ENCODE results near the gene ANKRD13D.
"Not testable (repeated sequence)": the region's sequence is repeated elsewhere in the genome, so short reads cannot be mapped to it uniquely, and the experiment has no call there.

Gene ANKRD13D

GRCh38 chr11:67251841-67252240 is 37.3 kb upstream of the ANKRD13D start:
- no peaks in the 10 kb centered on the region for H3K9me3 ChIP-seq (ENCODE audit: control insufficient read depth, low read length)
- H3K27me3 ChIP-seq (replicated peaks; ENCODE audit: control insufficient read depth, insufficient read depth, low read length, poor library complexity, severe bottlenecking): no peaks in the 10 kb centered on the region
- no peak overlapping the region for H3K27ac ChIP-seq (ENCODE audit: insufficient read depth, low read length, poor library complexity, severe bottlenecking)
- DNase-seq: no peak
- H3K36me3 ChIP-seq (ENCODE audit: control insufficient read depth, insufficient read depth, low read length): peaks cover 99% of the 10 kb centered on the region
- H3K4me1 ChIP-seq (ENCODE audit: control insufficient read depth, insufficient read depth, low read length, poor library complexity, severe bottlenecking): peaks cover 8% of the 10 kb centered on the region
- H3K4me3 ChIP-seq (ENCODE audit: insufficient read depth, low read depth, low read length, poor library complexity, severe bottlenecking): no peak overlapping the region

- DNase-seq: no peak
- Histone ChIP-seq H3K4me3 (ENCODE audit: insufficient read depth, low read depth, low read length, poor library complexity, severe bottlenecking) (no peak overlapping the region), H3K27me3 (replicated peaks; ENCODE audit: control insufficient read depth, insufficient read depth, low read length, poor library complexity, severe bottlenecking) (no peaks in the 10 kb centered on the region), H3K36me3 (ENCODE audit: control insufficient read depth, insufficient read depth, low read length) (peaks cover 94% of the 10 kb centered on the region), H3K27ac (ENCODE audit: insufficient read depth, low read length, poor library complexity, severe bottlenecking) (no peak overlapping the region), H3K4me1 (ENCODE audit: control insufficient read depth, insufficient read depth, low read length, poor library complexity, severe bottlenecking) (peaks cover 8% of the 10 kb centered on the region), H3K9me3 (ENCODE audit: control insufficient read depth, low read length) (no peaks in the 10 kb centered on the region)
Observed at GRCh38 chr11:67252831-67253239, 36.3 kb upstream of the ANKRD13D start.

GRCh38 chr11:67253872-67254624 is 35.1 kb upstream of the ANKRD13D start:
- no peak for DNase-seq
- H3K9me3 ChIP-seq (ENCODE audit: control insufficient read depth, low read length): no peaks in the 10 kb centered on the region
- H3K4me1 ChIP-seq (ENCODE audit: control insufficient read depth, insufficient read depth, low read length, poor library complexity, severe bottlenecking): peaks cover 8% of the 10 kb centered on the region
- no peak overlapping the region for H3K27ac ChIP-seq (ENCODE audit: insufficient read depth, low read length, poor library complexity, severe bottlenecking)
- no peaks in the 10 kb centered on the region for H3K27me3 ChIP-seq (replicated peaks; ENCODE audit: control insufficient read depth, insufficient read depth, low read length, poor library complexity, severe bottlenecking)
- H3K36me3 ChIP-seq (ENCODE audit: control insufficient read depth, insufficient read depth, low read length): peaks cover 82% of the 10 kb centered on the region
- H3K4me3 ChIP-seq (ENCODE audit: insufficient read depth, low read depth, low read length, poor library complexity, severe bottlenecking): no peak overlapping the region

- Histone ChIP-seq H3K27ac (ENCODE audit: insufficient read depth, low read length, poor library complexity, severe bottlenecking) (no peak overlapping the region), H3K9me3 (ENCODE audit: control insufficient read depth, low read length) (no peaks in the 10 kb centered on the region), H3K27me3 (replicated peaks; ENCODE audit: control insufficient read depth, insufficient read depth, low read length, poor library complexity, severe bottlenecking) (no peaks in the 10 kb centered on the region), H3K36me3 (ENCODE audit: control insufficient read depth, insufficient read depth, low read length) (peaks cover 75% of the 10 kb centered on the region), H3K4me3 (ENCODE audit: insufficient read depth, low read depth, low read length, poor library complexity, severe bottlenecking) (no peak overlapping the region), H3K4me1 (ENCODE audit: control insufficient read depth, insufficient read depth, low read length, poor library complexity, severe bottlenecking) (peaks cover 8% of the 10 kb centered on the region)
- no peak for DNase-seq
Observed at GRCh38 chr11:67254798-67255197, 34.3 kb upstream of the ANKRD13D start.

GRCh38 chr11:67255353-67255752 is 33.8 kb upstream of the ANKRD13D start:
- H3K27ac ChIP-seq (ENCODE audit: insufficient read depth, low read length, poor library complexity, severe bottlenecking): no peak overlapping the region
- no peaks in the 10 kb centered on the region for H3K9me3 ChIP-seq (ENCODE audit: control insufficient read depth, low read length)
- H3K4me1 ChIP-seq (ENCODE audit: control insufficient read depth, insufficient read depth, low read length, poor library complexity, severe bottlenecking): peaks cover 8% of the 10 kb centered on the region
- H3K4me3 ChIP-seq (ENCODE audit: insufficient read depth, low read depth, low read length, poor library complexity, severe bottlenecking): no peak overlapping the region
- no peaks in the 10 kb centered on the region for H3K27me3 ChIP-seq (replicated peaks; ENCODE audit: control insufficient read depth, insufficient read depth, low read length, poor library complexity, severe bottlenecking)
- H3K36me3 ChIP-seq (ENCODE audit: control insufficient read depth, insufficient read depth, low read length): peaks cover 69% of the 10 kb centered on the region
- no peak for DNase-seq

GRCh38 chr11:67255864-67256263 is 33.2 kb upstream of the ANKRD13D start:
- no peak for DNase-seq
- no peaks in the 10 kb centered on the region for H3K9me3 ChIP-seq (ENCODE audit: control insufficient read depth, low read length)
- H3K36me3 ChIP-seq (ENCODE audit: control insufficient read depth, insufficient read depth, low read length): peaks cover 64% of the 10 kb centered on the region
- H3K27ac ChIP-seq (ENCODE audit: insufficient read depth, low read length, poor library complexity, severe bottlenecking): no peak overlapping the region
- peaks cover 8% of the 10 kb centered on the region for H3K4me1 ChIP-seq (ENCODE audit: control insufficient read depth, insufficient read depth, low read length, poor library complexity, severe bottlenecking)
- H3K4me3 ChIP-seq (ENCODE audit: insufficient read depth, low read depth, low read length, poor library complexity, severe bottlenecking): no peak overlapping the region
- H3K27me3 ChIP-seq (replicated peaks; ENCODE audit: control insufficient read depth, insufficient read depth, low read length, poor library complexity, severe bottlenecking): no peaks in the 10 kb centered on the region

DNA sequence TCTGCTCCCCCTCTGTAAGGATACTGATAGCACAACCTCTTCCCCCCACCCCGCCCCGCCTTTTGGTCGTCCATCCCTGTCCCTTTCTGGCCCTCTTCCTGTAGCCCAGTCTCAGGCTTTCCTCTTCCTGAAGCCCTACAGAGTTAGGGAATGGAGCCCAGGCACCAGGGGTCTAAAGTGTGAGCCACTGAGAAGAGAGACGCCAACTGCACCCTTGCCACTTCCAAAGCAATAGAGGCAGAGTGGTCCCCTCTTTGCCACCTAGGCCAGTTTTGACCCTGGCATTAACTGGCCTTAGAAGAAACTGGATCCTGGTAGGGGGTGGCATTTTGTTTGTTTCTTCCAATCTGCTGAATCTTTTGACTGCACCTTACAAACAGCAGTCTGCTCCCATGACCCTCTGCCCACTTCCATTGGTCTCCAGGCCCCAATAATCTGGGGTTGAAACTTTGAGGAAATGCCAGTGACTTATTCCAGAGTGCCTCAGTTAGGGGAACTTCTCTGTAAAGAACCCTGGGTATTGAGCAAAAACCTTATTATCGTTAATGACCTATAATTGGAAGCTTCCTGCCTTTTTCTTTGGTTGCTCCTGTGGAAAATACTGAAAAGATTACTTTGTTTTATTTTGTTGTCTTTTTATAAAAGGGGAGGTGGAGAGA is 32.5 kb upstream of the ANKRD13D start:
- Histone ChIP-seq H3K36me3 (ENCODE audit: control insufficient read depth, insufficient read depth, low read length) (peaks cover 57% of the 10 kb centered on the region), H3K27me3 (replicated peaks; ENCODE audit: control insufficient read depth, insufficient read depth, low read length, poor library complexity, severe bottlenecking) (no peaks in the 10 kb centered on the region), H3K9me3 (ENCODE audit: control insufficient read depth, low read length) (no peaks in the 10 kb centered on the region), H3K27ac (ENCODE audit: insufficient read depth, low read length, poor library complexity, severe bottlenecking) (no peak overlapping the region), H3K4me3 (ENCODE audit: insufficient read depth, low read depth, low read length, poor library complexity, severe bottlenecking) (no peak overlapping the region), H3K4me1 (ENCODE audit: control insufficient read depth, insufficient read depth, low read length, poor library complexity, severe bottlenecking) (peaks cover 13% of the 10 kb centered on the region)
- no peak for DNase-seq

GRCh38 chr11:67260406-67260805 is 28.7 kb upstream of the ANKRD13D start:
- no peak for DNase-seq
- Histone ChIP-seq H3K27ac (ENCODE audit: insufficient read depth, low read length, poor library complexity, severe bottlenecking) (no peak overlapping the region), H3K4me3 (ENCODE audit: insufficient read depth, low read depth, low read length, poor library complexity, severe bottlenecking) (no peak overlapping the region), H3K4me1 (ENCODE audit: control insufficient read depth, insufficient read depth, low read length, poor library complexity, severe bottlenecking) (peaks cover 20% of the 10 kb centered on the region), H3K27me3 (replicated peaks; ENCODE audit: control insufficient read depth, insufficient read depth, low read length, poor library complexity, severe bottlenecking) (no peaks in the 10 kb centered on the region), H3K36me3 (ENCODE audit: control insufficient read depth, insufficient read depth, low read length) (peaks cover 19% of the 10 kb centered on the region), H3K9me3 (ENCODE audit: control insufficient read depth, low read length) (no peaks in the 10 kb centered on the region)

DNA sequence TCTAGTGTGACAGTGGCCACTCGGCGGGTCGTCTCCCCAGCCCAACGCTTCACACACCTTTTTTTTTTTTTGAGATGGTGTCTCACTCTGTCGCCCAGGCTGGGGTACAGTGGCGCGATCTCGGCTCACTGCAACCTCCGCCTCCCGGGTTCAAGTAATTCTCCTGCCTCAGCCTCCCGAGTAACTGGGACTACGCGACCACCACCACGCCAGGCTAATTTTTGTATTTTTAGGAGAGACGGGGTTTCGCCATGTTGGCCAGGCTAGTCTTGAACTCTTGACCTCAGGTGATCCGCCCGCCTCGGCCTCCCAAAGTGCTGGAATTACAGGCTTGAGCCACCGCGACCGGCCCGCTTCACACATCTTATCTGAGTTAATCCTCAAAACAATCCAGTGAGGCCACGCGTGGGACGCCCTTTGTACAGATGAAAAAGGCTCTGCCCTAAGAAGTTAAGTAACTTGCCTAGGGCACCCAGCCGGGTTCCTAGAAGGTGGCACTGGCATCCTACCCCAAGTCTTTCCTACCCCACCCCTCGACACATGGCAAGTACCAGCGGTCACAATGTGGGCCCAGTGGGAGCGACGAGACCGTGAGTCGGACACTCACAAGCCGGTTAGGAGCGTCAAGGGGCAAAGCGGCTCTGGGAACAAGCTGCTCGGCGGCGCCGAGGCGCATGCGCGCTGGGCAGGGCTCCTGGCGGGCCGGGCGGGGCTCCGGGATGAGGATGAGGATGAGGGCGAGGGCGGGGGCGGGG is 28.0 kb upstream of the ANKRD13D start:
- not testable (repeated sequence) for H3K9me3 ChIP-seq (ENCODE audit: control insufficient read depth, low read length); H3K27ac ChIP-seq (ENCODE audit: insufficient read depth, low read length, poor library complexity, severe bottlenecking); H3K27me3 ChIP-seq (replicated peaks; ENCODE audit: control insufficient read depth, insufficient read depth, low read length, poor library complexity, severe bottlenecking); DNase-seq
- peaks cover 24% of the 10 kb centered on the region for H3K4me1 ChIP-seq (ENCODE audit: control insufficient read depth, insufficient read depth, low read length, poor library complexity, severe bottlenecking)
- H3K36me3 ChIP-seq (ENCODE audit: control insufficient read depth, insufficient read depth, low read length): peaks cover 12% of the 10 kb centered on the region
- peak overlapping the region; percentile 4 for H3K4me3 ChIP-seq (ENCODE audit: insufficient read depth, low read depth, low read length, poor library complexity, severe bottlenecking)

DNA sequence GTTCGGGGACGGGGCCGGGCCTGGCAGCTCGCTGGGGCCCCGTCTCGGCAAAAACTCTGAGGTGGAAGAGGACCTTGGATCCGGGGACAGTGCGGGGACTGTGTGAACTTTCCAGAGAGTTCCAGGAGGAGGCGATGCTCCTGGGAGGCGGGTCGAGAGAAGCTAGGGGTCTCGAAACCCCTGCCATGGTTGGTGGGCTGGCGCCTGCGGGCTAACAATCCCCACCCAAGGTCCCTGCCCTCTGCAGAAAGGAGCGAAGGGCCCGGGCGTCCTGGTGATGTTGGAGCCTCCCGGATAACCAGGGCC is 27.5 kb upstream of the ANKRD13D start:
- H3K27me3 ChIP-seq (replicated peaks; ENCODE audit: control insufficient read depth, insufficient read depth, low read length, poor library complexity, severe bottlenecking): no peaks in the 10 kb centered on the region
- no peak overlapping the region for H3K4me3 ChIP-seq (ENCODE audit: insufficient read depth, low read depth, low read length, poor library complexity, severe bottlenecking)
- no peaks in the 10 kb centered on the region for H3K9me3 ChIP-seq (ENCODE audit: control insufficient read depth, low read length)
- DNase-seq: no peak
- H3K27ac ChIP-seq (ENCODE audit: insufficient read depth, low read length, poor library complexity, severe bottlenecking): no peak overlapping the region
- peaks cover 25% of the 10 kb centered on the region for H3K4me1 ChIP-seq (ENCODE audit: control insufficient read depth, insufficient read depth, low read length, poor library complexity, severe bottlenecking)
- H3K36me3 ChIP-seq (ENCODE audit: control insufficient read depth, insufficient read depth, low read length): peaks cover 7% of the 10 kb centered on the region
